Parathyroid adenoma (tissue), 2 donors: ENCODE measurements around the gene JAK3.
"Not testable (repeated sequence)": the region's sequence is repeated elsewhere in the genome, so short reads cannot be mapped to it uniquely, and the experiment has no call there.

ENCODE experiments used
- H2AFZ ChIP-seq: fragments of 300-600 bp; sonication (generic); one replicate; pipeline ENCODE4 v1.7.0; 2017; ENCODE audit warnings: antibody characterized with exemption, mild to moderate bottlenecking
- H3K27ac ChIP-seq: fragments of 300-600 bp; sonication (generic); one replicate; pipeline ENCODE4 v1.7.0; 2017
- H3K27me3 ChIP-seq: fragments of 300-600 bp; sonication (generic); one replicate; pipeline ENCODE4 v1.7.0; 2017; ENCODE audit warnings: low read length; ENCODE audit not compliant: control insufficient read depth, insufficient read depth
- H3K36me3 ChIP-seq: fragments of 300-600 bp; sonication (generic); one replicate; pipeline ENCODE4 v1.7.0; 2017; ENCODE audit warnings: low read length; ENCODE audit not compliant: control insufficient read depth, insufficient read depth
- H3K4me1 ChIP-seq: fragments of 300-600 bp; sonication (generic); one replicate; pipeline ENCODE4 v1.7.0; 2017; ENCODE audit warnings: control low read depth
- H3K4me2 ChIP-seq: fragments of 300-600 bp; sonication (generic); one replicate; pipeline ENCODE4 v1.7.0; 2017; ENCODE audit warnings: low read length
- H3K4me3 ChIP-seq: fragments of 300-600 bp; sonication (generic); one replicate; pipeline ENCODE4 v1.7.0; 2017; ENCODE audit warnings: low read depth, low read length
- H3K79me2 ChIP-seq: fragments of 300-600 bp; sonication (generic); one replicate; pipeline ENCODE4 v1.7.0; 2017; ENCODE audit warnings: control low read depth
- H3K9ac ChIP-seq: fragments of 300-600 bp; sonication (generic); one replicate; pipeline ENCODE4 v1.7.0; 2017; ENCODE audit warnings: mild to moderate bottlenecking
- H3K9me3 ChIP-seq: fragments of 300-600 bp; sonication (generic); one replicate; pipeline ENCODE4 v1.7.0; 2017; ENCODE audit warnings: low read length; ENCODE audit not compliant: control insufficient read depth
- CTCF ChIP-seq: fragments of 300-600 bp; sonication (generic); IDR thresholded peaks from one replicate; pipeline ENCODE4 v1.7.0; 2017; ENCODE audit warnings: antibody characterized with exemption, mild to moderate bottlenecking
- donor health status: primary hyperparathyroidism.

Gene JAK3

GRCh38 chr19:17787274-17787913 is 60.4 kb downstream of the JAK3 start:
- no peaks in the 10 kb centered on the region for H3K36me3 ChIP-seq
- no peak overlapping the region for H3K4me3 ChIP-seq
- peaks cover 5% of the 10 kb centered on the region for H3K4me1 ChIP-seq
- no peak overlapping the region for H3K4me2 ChIP-seq
- H3K27ac ChIP-seq: no peak overlapping the region
- H3K9me3 ChIP-seq: no peaks in the 10 kb centered on the region
- H3K79me2 ChIP-seq: no peaks in the 10 kb centered on the region
- no peak overlapping the region for H3K9ac ChIP-seq
- H3K27me3 ChIP-seq: no peaks in the 10 kb centered on the region
- H2AFZ ChIP-seq: no peak overlapping the region
- no peak for TF ChIP-seq CTCF

GRCh38 chr19:17784201-17785008 is 63.4 kb downstream of the JAK3 start:
- no peaks in the 10 kb centered on the region for H3K4me1 ChIP-seq
- H3K4me2 ChIP-seq: no peak overlapping the region
- H3K36me3 ChIP-seq: no peaks in the 10 kb centered on the region
- H3K9me3 ChIP-seq: no peaks in the 10 kb centered on the region
- no peak overlapping the region for H3K27ac ChIP-seq
- no peak overlapping the region for H3K9ac ChIP-seq
- H3K79me2 ChIP-seq: no peaks in the 10 kb centered on the region
- H3K27me3 ChIP-seq: no peaks in the 10 kb centered on the region
- H2AFZ ChIP-seq: peak overlapping the region; percentile 74
- peak; percentile 68 for TF ChIP-seq CTCF
- H3K4me3 ChIP-seq: no peak overlapping the region

- H3K79me2 ChIP-seq, H3K9ac ChIP-seq, H3K4me2 ChIP-seq, H3K9me3 ChIP-seq, H3K4me3 ChIP-seq, H3K27ac ChIP-seq, H3K4me1 ChIP-seq, H3K27me3 ChIP-seq, H3K36me3 ChIP-seq: not testable (repeated sequence)
- peak overlapping the region; percentile 74 for H2AFZ ChIP-seq
Observed at GRCh38 chr19:17783721-17784120, 64.1 kb downstream of the JAK3 start.

GRCh38 chr19:17780781-17781180 is 67.0 kb downstream of the JAK3 start:
- H3K27ac ChIP-seq: no peak overlapping the region

More at GRCh38 chr19:17780781-17781180, 67.0 kb downstream of the JAK3 start:
- H3K9me3 ChIP-seq: no peaks in the 10 kb centered on the region
- no peak overlapping the region for H3K4me2 ChIP-seq
- no peaks in the 10 kb centered on the region for H3K79me2 ChIP-seq
- H3K4me3 ChIP-seq: no peak overlapping the region
- H3K36me3 ChIP-seq: no peaks in the 10 kb centered on the region
- H3K9ac ChIP-seq: no peak overlapping the region
- no peak for TF ChIP-seq CTCF
- H3K27me3 ChIP-seq: no peaks in the 10 kb centered on the region
- H2AFZ ChIP-seq: no peak overlapping the region
- peaks cover 4% of the 10 kb centered on the region for H3K4me1 ChIP-seq
